PC-9 (cell line): Measurements from ENCODE around the gene ARHGEF33. TPM values are rescaled to one million over a fixed set of nuclear protein-coding genes. Genes with fewer than 3 reads are reported as not detected.

ENCODE experiments used
- BruUV-seq: library from RNA; stranded (reverse); fragments of 400-500 nt; replicated peaks from 2 replicates; lab custom pipeline; 2021; lab: Mats Ljungman, UMichigan
- CTCF ChIA-PET: fragments of 300-600 bp; sonication (Branson Sonifier 250); formaldehyde crosslinking; loops from one replicate; lab custom pipeline; 2022; ENCODE audit warnings: antibody characterized with exemption; lab: Charles Lee
- POLR2A ChIA-PET: fragments of 300-600 bp; sonication (Branson Sonifier 250); formaldehyde crosslinking; loops from one replicate; lab custom pipeline; 2022; ENCODE audit warnings: antibody characterized with exemption; ENCODE audit not compliant: unreplicated experiment; lab: Charles Lee
- DNase-seq, 2 experiments: peaks; one replicate each; pipeline versions ENCODE4 v3.0.0 to v3.0.0-alpha.2; 2015 to 2022; ENCODE audit warnings: mixed read lengths in 1 of 2
- H2AFZ ChIP-seq: fragments of 200-600 bp; sonication (generic); 2 replicates; pipeline ENCODE4 v1.8.1; 2017; ENCODE audit warnings: antibody characterized with exemption
- H3F3A ChIP-seq: fragments of 200-600 bp; sonication (generic); 2 replicates; pipeline ENCODE4 v1.8.1; 2017; ENCODE audit warnings: antibody characterized with exemption, mild to moderate bottlenecking, low read depth; ENCODE audit not compliant: insufficient read depth
- H3K27ac ChIP-seq: fragments of 200-600 bp; sonication (generic); 2 replicates; pipeline ENCODE4 v1.6.1; 2016; ENCODE audit warnings: mixed run types
- H3K27me3 ChIP-seq: fragments of 200-600 bp; sonication (generic); 2 replicates; pipeline ENCODE4 v1.6.1; 2016; ENCODE audit warnings: low read depth, mixed run types; ENCODE audit not compliant: insufficient read depth
- H3K36me3 ChIP-seq: fragments of 200-600 bp; sonication (generic); 2 replicates; pipeline ENCODE4 v1.6.1; 2016; ENCODE audit warnings: low read depth, mixed run types
- H3K4me1 ChIP-seq: fragments of 200-600 bp; sonication (generic); replicated peaks from 2 replicates; pipeline ENCODE4 v1.6.1; 2016; ENCODE audit warnings: mixed run types; ENCODE audit not compliant: insufficient read depth
- H3K4me2 ChIP-seq: fragments of 200-600 bp; sonication (generic); 2 replicates; pipeline ENCODE4 v1.6.1; 2017; ENCODE audit warnings: mixed run types
- H3K4me3 ChIP-seq: fragments of 200-600 bp; sonication (generic); 2 replicates; pipeline ENCODE4 v1.6.1; 2016; ENCODE audit warnings: mixed run types
- H3K79me2 ChIP-seq: fragments of 200-600 bp; sonication (generic); 2 replicates; pipeline ENCODE4 v1.6.1; 2017; ENCODE audit warnings: low read depth, mixed run types
- H3K9me2 ChIP-seq: fragments of 200-600 bp; sonication (generic); 2 replicates; pipeline ENCODE4 v1.8.1; 2017; ENCODE audit warnings: mild to moderate bottlenecking; ENCODE audit not compliant: insufficient read depth
- H3K9me3 ChIP-seq: fragments of 200-600 bp; sonication (generic); 2 replicates; pipeline ENCODE4 v1.8.1; 2016; ENCODE audit warnings: low read depth; ENCODE audit not compliant: insufficient read depth
- H4K20me1 ChIP-seq: fragments of 200-600 bp; sonication (generic); 2 replicates; pipeline ENCODE4 v1.8.1; 2017; ENCODE audit not compliant: insufficient read depth
- CTCF ChIP-seq: fragments of 200-600 bp; sonication (generic); conservative IDR thresholded peaks from 2 replicates; pipeline ENCODE4 v1.6.1; 2017; ENCODE audit warnings: mixed run types, antibody characterized with exemption, mild to moderate bottlenecking, moderate library complexity
- EZH2 ChIP-seq: fragments of 200-600 bp; sonication (generic); IDR thresholded peaks from 2 replicates; pipeline ENCODE4 v1.8.0; 2017; ENCODE audit warnings: antibody characterized with exemption, low read depth
- intact Hi-C: fragments of 100-400 bp; cut with micrococcal nuclease; formaldehyde crosslinking; loops from one replicate; pipeline ENCODE4 v1.10.0; 2022; ENCODE audit not compliant: unreplicated experiment
- total RNA-seq: library from RNA; stranded (reverse); gene quantifications from 2 replicates; pipeline ENCODE4 v1.2.3, GENCODE V29; 2021

Gene ARHGEF33
- total RNA-seq, 1 experiment from 2014 or later, result 1.0 TPM

GRCh38 chr2:38948995-38949394, 59.3 kb downstream of the ARHGEF33 start:
- H3K27ac ChIP-seq, result no peak overlapping the region
- no peaks in the 10 kb centered on the region; the same call in 1 of the 2 replicates for H4K20me1 ChIP-seq
- no peaks in the 10 kb centered on the region for H3K27me3 ChIP-seq
- H2AFZ ChIP-seq, result no peak overlapping the region
- H3K36me3 ChIP-seq, result no peaks in the 10 kb centered on the region
- no TSS peak for BruUV-seq
- H3K4me1 ChIP-seq, result peaks cover 21% of the 10 kb centered on the region
- TF ChIP-seq EZH2, result no peak
- TF ChIP-seq CTCF, result no peak
- POLR2A ChIA-PET, result no interaction called here
- DNase-seq, result no peak
- H3F3A ChIP-seq, result peaks cover 22% of the 10 kb centered on the region
- no peak overlapping the region for H3K4me3 ChIP-seq
- intact Hi-C loops, result no loop called here
- no peaks in the 10 kb centered on the region for H3K9me3 ChIP-seq
- H3K9me2 ChIP-seq, result no peaks in the 10 kb centered on the region
- no peak overlapping the region for H3K4me2 ChIP-seq
- H3K79me2 ChIP-seq, result no peaks in the 10 kb centered on the region
- CTCF ChIA-PET, result no interaction called here

GRCh38 chr2:38951766-38952165, 62.1 kb downstream of the ARHGEF33 start:
- H4K20me1 ChIP-seq, result no peaks in the 10 kb centered on the region; the same call in 1 of the 2 replicates
- H3F3A ChIP-seq, result peaks cover 16% of the 10 kb centered on the region
- H3K9me3 ChIP-seq, result no peaks in the 10 kb centered on the region
- no peak overlapping the region for H3K4me2 ChIP-seq
- intact Hi-C loops, result no loop called here
- no peaks in the 10 kb centered on the region for H3K27me3 ChIP-seq
- no peaks in the 10 kb centered on the region for H3K79me2 ChIP-seq
- H3K9me2 ChIP-seq, result no peaks in the 10 kb centered on the region
- H2AFZ ChIP-seq, result no peak overlapping the region
- no peak overlapping the region for H3K4me3 ChIP-seq
- POLR2A ChIA-PET, result no interaction called here
- H3K36me3 ChIP-seq, result no peaks in the 10 kb centered on the region
- CTCF ChIA-PET, result no interaction called here
- TF ChIP-seq CTCF (no peak), EZH2 (no peak)
- H3K4me1 ChIP-seq, result peaks cover 15% of the 10 kb centered on the region
- no TSS peak for BruUV-seq
- no peak for DNase-seq
- no peak overlapping the region for H3K27ac ChIP-seq

GRCh38 chr2:38957972-38958371, 68.3 kb downstream of the ARHGEF33 start:
- CTCF ChIA-PET, result no interaction called here
- intact Hi-C loops, result no loop called here

More at GRCh38 chr2:38957972-38958371, 68.3 kb downstream of the ARHGEF33 start:
- no peaks in the 10 kb centered on the region for H3K27me3 ChIP-seq
- no peak overlapping the region for H3K4me3 ChIP-seq
- BruUV-seq, result no TSS peak
- POLR2A ChIA-PET, result no interaction called here
- DNase-seq, result no peak
- H3K4me1 ChIP-seq, result no peaks in the 10 kb centered on the region
- H3K27ac ChIP-seq, result no peak overlapping the region
- H3K36me3 ChIP-seq, result no peaks in the 10 kb centered on the region
- H3K79me2 ChIP-seq, result no peaks in the 10 kb centered on the region
- H3K4me2 ChIP-seq, result no peak overlapping the region
- no peaks in the 10 kb centered on the region for H3K9me3 ChIP-seq
- H3K9me2 ChIP-seq, result no peaks in the 10 kb centered on the region
- H3F3A ChIP-seq, result no peaks in the 10 kb centered on the region
- TF ChIP-seq CTCF, result no peak
- no peak for TF ChIP-seq EZH2
- no peak overlapping the region for H2AFZ ChIP-seq
- H4K20me1 ChIP-seq, result no peaks in the 10 kb centered on the region
